ENCODE results near the gene SMPDL3A. TPM values are rescaled to one million over a fixed set of nuclear protein-coding genes. Genes with fewer than 3 reads are reported as not detected.
A peak's percentile ranks its signal among the peaks of the same experiment; 100 is the strongest.

SMPDL3A gene
- total and polyA plus RNA-seq, 12 donors: 10.2 to 51.8 (median 34.0) TPM

DNA sequence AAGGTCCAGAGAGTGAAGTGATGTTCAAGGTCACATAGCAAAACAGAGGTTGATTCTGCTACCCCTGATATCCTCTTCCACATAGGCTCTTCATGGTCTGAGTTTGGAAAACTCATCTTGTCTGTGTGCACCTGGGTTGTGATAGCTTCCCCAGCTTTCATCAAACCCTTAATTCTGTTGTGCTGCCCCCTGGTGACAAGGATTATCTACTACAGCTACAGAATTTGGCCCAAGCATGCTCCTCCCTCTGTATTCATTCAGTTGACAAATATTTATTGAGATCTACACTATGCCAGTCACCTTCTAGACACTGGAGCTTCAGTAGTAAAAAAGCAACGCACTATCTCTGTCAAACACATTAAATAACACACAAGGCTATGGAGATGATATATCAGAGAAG is 50.4 kb downstream of the SMPDL3A start:
- H3K4me1 ChIP-seq (replicated peaks in 1 of 2): no peaks in the 10 kb centered on the region
- intact Hi-C loops (cut with DNase I): loop anchor here (2.0 to 5.0 kb wide), 3 partner anchors 92 to 109 kb away; no protein-coding TSS in a partner anchor
- no peaks in the 10 kb centered on the region for H3K9me3 ChIP-seq (replicated peaks in 1 of 3)
- no peaks in the 10 kb centered on the region for H3K36me3 ChIP-seq (replicated peaks in 1 of 2)
- DNase-seq: peak; percentile 44 to 83 (median 68)
- 0 to 1% (median 0%) methylated on average over 1 of the region's 1 CpG for WGBS, 4 donors
- no peak overlapping the region for H3K4me3 ChIP-seq
- H3K27ac ChIP-seq: no peak overlapping the region
- no peaks in the 10 kb centered on the region for H3K27me3 ChIP-seq
- TF ChIP-seq POLR2A (IDR thresholded peaks at IDR 0.05): no peak
- TF ChIP-seq, protein P1, sequence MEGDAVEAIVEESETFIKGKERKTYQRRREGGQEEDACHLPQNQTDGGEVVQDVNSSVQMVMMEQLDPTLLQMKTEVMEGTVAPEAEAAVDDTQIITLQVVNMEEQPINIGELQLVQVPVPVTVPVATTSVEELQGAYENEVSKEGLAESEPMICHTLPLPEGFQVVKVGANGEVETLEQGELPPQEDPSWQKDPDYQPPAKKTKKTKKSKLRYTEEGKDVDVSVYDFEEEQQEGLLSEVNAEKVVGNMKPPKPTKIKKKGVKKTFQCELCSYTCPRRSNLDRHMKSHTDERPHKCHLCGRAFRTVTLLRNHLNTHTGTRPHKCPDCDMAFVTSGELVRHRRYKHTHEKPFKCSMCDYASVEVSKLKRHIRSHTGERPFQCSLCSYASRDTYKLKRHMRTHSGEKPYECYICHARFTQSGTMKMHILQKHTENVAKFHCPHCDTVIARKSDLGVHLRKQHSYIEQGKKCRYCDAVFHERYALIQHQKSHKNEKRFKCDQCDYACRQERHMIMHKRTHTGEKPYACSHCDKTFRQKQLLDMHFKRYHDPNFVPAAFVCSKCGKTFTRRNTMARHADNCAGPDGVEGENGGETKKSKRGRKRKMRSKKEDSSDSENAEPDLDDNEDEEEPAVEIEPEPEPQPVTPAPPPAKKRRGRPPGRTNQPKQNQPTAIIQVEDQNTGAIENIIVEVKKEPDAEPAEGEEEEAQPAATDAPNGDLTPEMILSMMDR (IDR thresholded peaks at IDR 0.05): peak; percentile 63 to 84 (median 68)

DNA sequence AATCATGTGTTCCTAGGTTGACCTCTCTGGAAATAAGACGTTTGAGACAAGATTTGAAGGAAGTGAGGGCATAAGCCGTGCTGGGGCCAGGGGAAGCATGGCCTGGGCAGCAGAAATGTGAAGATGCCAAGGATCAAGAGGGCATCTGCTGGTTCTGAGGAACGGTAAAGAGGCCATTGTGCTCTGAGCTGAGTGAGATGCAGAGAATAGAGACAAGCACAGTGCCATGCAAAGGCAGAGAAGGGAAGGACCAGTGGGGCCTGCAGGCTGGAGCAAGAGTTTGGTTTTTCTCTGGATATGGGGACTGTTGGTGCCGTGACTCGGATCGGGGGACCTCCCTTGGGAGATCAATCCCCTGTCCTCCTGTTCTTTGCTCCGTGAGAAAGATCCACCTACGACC is 50.8 kb downstream of the SMPDL3A start:
- no peak overlapping the region for H3K4me3 ChIP-seq
- DNase-seq: no peak
- H3K9me3 ChIP-seq (replicated peaks in 1 of 3): no peaks in the 10 kb centered on the region
- no peak for TF ChIP-seq POLR2A (IDR thresholded peaks at IDR 0.05)
- TF ChIP-seq, protein P1 (IDR thresholded peaks at IDR 0.05): no peak
- no peaks in the 10 kb centered on the region for H3K36me3 ChIP-seq (replicated peaks in 1 of 2)
- H3K27ac ChIP-seq: no peak overlapping the region
- WGBS, 4 donors: 57 to 66% (median 62%) methylated on average over 6 to 8 of the region's 8 CpGs
- no peaks in the 10 kb centered on the region for H3K4me1 ChIP-seq (replicated peaks in 1 of 2)
- no peaks in the 10 kb centered on the region for H3K27me3 ChIP-seq
- intact Hi-C loops (cut with DNase I): loop anchor here (2.0 to 5.0 kb wide), 3 partner anchors 93 to 109 kb away; no protein-coding TSS in a partner anchor

DNA sequence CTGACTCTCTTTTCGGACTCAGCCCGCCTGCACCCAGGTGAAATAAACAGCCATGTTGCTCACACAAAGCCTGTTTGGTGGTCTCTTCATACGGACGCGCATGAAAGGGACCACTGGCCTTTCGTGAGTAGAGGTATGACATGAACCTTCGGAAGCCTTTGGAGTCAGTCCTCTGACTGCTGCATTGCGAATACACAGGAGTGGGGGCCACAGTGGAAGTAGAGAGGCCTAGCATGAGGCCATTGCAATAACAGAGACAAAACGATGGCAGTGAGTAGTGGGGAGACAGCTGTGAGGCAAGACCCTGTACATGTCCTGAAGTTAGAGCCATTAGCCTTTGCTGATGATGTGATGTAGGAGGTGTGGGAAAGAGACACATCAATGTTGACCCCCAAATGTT is 56.4 kb downstream of the SMPDL3A start:
- no peaks in the 10 kb centered on the region for H3K4me1 ChIP-seq (replicated peaks in 1 of 2)
- no peaks in the 10 kb centered on the region for H3K27me3 ChIP-seq
- 94 to 98% (median 96%) methylated on average over 9 of the region's 9 CpGs for WGBS, 4 donors
- no peak overlapping the region for H3K4me3 ChIP-seq
- intact Hi-C loops (cut with DNase I): no loop called here
- H3K27ac ChIP-seq: no peak overlapping the region
- TF ChIP-seq, protein P1 (IDR thresholded peaks at IDR 0.05): no peak
- no peak for TF ChIP-seq POLR2A (IDR thresholded peaks at IDR 0.05)
- no peaks in the 10 kb centered on the region for H3K36me3 ChIP-seq (replicated peaks in 1 of 2)
- H3K9me3 ChIP-seq (replicated peaks in 1 of 3): no peaks in the 10 kb centered on the region
- DNase-seq: no peak

DNA sequence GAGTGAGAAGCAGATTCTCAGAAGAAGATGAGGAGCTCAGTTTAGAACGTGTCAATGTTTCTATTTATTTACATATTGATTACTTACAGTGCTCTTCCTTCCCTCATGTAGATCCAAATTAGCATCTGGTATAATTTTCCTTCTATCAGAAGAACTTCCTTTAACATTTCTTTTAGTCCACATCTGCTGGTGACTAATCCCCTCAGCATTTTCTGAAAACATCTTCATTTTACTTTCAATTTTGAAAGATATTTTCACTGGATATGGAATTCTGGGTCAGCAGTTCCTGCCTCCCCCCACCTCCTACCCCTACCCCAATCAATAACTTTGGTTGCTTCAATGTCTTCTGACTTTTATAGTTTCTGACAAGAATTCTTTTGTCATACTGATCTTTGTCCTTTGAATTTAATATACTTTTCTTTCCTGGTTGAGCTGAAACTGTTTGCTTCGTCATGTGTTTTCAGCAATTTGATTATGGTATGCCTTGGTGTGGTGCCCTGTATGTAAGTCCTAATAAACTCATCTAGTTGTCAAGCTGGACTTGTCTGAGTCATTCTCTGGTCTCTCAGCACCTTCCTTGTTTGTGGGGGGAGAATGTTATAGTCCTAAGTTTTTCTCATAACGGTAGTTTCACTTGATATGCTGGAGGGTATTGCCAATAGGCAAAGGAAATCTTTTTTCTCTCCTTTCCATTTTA is 57.0 kb downstream of the SMPDL3A start:
- Histone ChIP-seq H3K27ac (no peak overlapping the region), H3K4me1 (replicated peaks in 1 of 2) (no peaks in the 10 kb centered on the region), H3K4me3 (no peak overlapping the region), H3K9me3 (replicated peaks in 1 of 3) (no peaks in the 10 kb centered on the region), H3K36me3 (replicated peaks in 1 of 2) (no peaks in the 10 kb centered on the region), H3K27me3 (no peaks in the 10 kb centered on the region)
- no peak for DNase-seq
- TF ChIP-seq, protein P1 (IDR thresholded peaks at IDR 0.05): no peak
- no peak for TF ChIP-seq POLR2A (IDR thresholded peaks at IDR 0.05)
- WGBS, 4 donors: 73 to 82% (median 80%) methylated on average over 3 of the region's 3 CpGs
- intact Hi-C loops (cut with DNase I): no loop called here
